ENCODE data around the gene SSR3. TPM values are rescaled to one million over a fixed set of nuclear protein-coding genes. Genes with fewer than 3 reads are reported as not detected.
"Not testable (repeated sequence)": the region's sequence is repeated elsewhere in the genome, so short reads cannot be mapped to it uniquely, and the experiment has no call there.

SSR3 gene
- total RNA-seq, 4 donors from 2014 or later: 50.9 to 91.5 (median 65.3) TPM

DNA sequence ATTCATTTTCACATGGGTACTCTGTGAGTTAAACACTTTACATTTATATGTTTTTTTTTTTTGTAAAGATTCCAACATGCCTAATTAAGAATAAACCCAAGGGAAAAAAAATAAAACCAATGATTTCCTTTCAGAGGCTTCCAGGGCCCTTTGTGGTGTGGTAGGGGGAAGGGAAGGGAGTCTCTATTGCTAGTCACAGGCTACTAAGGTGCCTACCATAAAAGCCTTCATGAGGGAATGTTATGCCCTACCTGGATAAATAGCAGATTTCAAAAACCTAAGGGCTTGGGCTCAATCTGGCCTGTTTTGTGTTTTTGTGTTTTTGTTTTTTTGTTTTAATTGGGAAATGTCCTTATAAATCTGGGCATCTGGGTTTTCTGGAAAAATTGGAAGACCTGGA lies 38.9 kb upstream of the SSR3 start:
- in situ Hi-C loops (cut with MboI; ENCODE audit: low sequenced_read_pairs in 4 of 4) (no loop called here), intact Hi-C loops (cut with DNase I; ENCODE audit: low total_unique reads) (no loop called here)
- Histone ChIP-seq H3K9me3 (no peaks in the 10 kb centered on the region), H3K4me1 (peaks cover 4 to 14% of the 10 kb centered on the region in 2 donors), H3K4me3 (peak overlapping the region; percentile 2 to 41 (median 36)), H3K36me3 (no peaks in the 10 kb centered on the region), H3K27me3 (no peaks in the 10 kb centered on the region), H3K27ac (no peak overlapping the region)
- DNase-seq (no peak), ATAC-seq (no peak)
- TF ChIP-seq, protein P1, sequence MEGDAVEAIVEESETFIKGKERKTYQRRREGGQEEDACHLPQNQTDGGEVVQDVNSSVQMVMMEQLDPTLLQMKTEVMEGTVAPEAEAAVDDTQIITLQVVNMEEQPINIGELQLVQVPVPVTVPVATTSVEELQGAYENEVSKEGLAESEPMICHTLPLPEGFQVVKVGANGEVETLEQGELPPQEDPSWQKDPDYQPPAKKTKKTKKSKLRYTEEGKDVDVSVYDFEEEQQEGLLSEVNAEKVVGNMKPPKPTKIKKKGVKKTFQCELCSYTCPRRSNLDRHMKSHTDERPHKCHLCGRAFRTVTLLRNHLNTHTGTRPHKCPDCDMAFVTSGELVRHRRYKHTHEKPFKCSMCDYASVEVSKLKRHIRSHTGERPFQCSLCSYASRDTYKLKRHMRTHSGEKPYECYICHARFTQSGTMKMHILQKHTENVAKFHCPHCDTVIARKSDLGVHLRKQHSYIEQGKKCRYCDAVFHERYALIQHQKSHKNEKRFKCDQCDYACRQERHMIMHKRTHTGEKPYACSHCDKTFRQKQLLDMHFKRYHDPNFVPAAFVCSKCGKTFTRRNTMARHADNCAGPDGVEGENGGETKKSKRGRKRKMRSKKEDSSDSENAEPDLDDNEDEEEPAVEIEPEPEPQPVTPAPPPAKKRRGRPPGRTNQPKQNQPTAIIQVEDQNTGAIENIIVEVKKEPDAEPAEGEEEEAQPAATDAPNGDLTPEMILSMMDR (IDR thresholded peaks at IDR 0.05 in 4 of 5, conservative IDR thresholded peaks at IDR 0.05 in 1 of 5): no peak
- TF ChIP-seq POLR2A (IDR thresholded peaks at IDR 0.05): no peak

DNA sequence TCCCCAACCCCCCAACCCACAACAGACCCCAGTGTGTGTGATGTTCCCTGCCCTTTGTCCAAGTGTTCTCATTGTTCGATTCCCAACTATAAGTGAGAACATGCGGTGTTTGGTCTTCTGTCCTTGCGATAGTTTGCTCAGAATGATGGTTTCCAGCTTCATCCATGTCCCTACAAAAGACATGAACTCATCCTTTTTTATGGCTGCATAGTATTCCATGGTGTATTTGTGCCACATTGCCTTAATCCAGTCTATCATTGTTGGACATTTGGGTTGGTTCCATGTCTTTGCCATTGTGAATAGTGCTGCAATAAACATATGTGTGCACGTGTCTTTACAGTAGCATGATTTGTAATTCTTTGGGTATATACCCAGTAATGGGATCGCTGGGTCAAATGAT lies 34.9 kb upstream of the SSR3 start:
- in situ Hi-C loops (cut with MboI; ENCODE audit: low sequenced_read_pairs in 4 of 4); H3K27ac ChIP-seq; H3K4me3 ChIP-seq; H3K9me3 ChIP-seq; ATAC-seq; intact Hi-C loops (cut with DNase I; ENCODE audit: low total_unique reads); H3K27me3 ChIP-seq; H3K36me3 ChIP-seq; DNase-seq: not testable (repeated sequence)
- peaks cover 19 to 22% of the 10 kb centered on the region in 2 donors for H3K4me1 ChIP-seq

DNA sequence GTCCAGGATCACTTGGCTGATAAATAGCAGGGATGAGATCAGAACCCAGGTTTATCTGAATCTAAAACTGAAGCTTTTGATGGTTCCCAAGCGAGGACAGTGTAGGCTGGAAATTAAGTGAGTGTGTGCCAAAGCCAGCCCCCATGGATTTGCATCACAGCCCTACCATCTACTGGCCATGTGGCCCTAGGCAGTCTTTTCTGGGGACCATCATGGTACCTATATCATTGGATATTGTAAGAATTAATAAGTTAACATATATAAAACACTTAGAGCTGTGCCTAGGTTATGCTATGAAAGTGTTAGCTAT lies 32.8 kb upstream of the SSR3 start:
- Histone ChIP-seq H3K36me3 (no peaks in the 10 kb centered on the region), H3K9me3 (no peaks in the 10 kb centered on the region), H3K27me3 (no peaks in the 10 kb centered on the region), H3K4me3 (no peak overlapping the region), H3K27ac (no peak overlapping the region), H3K4me1 (peaks cover 11 to 14% of the 10 kb centered on the region in 2 donors)
- DNase-seq (no peak), ATAC-seq (no peak)
- TF ChIP-seq, protein P1 (IDR thresholded peaks at IDR 0.05 in 4 of 5, conservative IDR thresholded peaks at IDR 0.05 in 1 of 5): no peak
- TF ChIP-seq POLR2A (IDR thresholded peaks at IDR 0.05): no peak
- in situ Hi-C loops (cut with MboI; ENCODE audit: low sequenced_read_pairs in 4 of 4): no loop called here
- intact Hi-C loops (cut with DNase I; ENCODE audit: low total_unique reads): no loop called here

DNA sequence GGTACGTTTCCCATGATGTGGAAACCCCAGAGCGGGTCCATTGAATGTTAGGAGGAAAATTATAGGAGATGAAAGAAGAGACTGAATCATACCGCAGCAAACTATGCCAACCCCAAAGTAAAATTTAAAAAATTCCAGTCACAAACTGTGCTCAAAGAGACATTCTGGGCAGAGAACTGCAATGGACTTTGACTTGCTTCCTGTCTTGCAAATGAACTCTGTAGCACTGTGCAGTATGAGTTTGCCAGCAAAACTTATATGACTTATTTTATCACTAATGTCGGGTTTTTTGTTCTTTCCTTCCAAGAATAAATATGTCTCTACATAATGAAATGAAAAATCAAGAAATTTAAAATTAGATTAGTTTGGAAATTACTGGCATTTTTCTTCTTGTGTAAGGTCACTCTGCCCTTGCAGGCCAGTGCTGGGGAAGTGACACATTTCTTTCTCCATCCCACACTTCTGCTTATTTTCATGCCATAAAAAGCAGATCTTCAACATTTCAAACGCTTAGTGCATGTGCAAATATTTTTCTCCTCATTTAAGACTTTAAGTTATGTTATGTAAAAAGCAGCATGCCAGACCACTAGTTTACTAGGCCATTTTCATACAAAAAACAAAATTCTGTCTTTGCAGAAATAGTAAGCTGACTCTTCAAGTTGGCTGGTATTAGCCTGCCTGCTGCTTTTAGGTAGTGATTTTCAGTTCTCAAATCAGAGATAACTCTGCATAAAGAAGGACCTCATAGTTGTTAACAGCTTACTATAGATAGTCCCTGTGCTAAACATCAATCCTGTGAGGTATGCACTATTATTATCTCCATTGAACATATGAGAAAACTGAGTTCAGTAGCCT lies 32.2 kb upstream of the SSR3 start:
- Histone ChIP-seq H3K27me3 (no peaks in the 10 kb centered on the region), H3K36me3 (no peaks in the 10 kb centered on the region), H3K4me3 (no peak overlapping the region), H3K9me3 (no peaks in the 10 kb centered on the region), H3K27ac (no peak overlapping the region), H3K4me1 (peaks cover 11 to 14% of the 10 kb centered on the region in 2 donors)
- TF ChIP-seq POLR2A (IDR thresholded peaks at IDR 0.05): no peak
- TF ChIP-seq, protein P1 (IDR thresholded peaks at IDR 0.05 in 4 of 5, conservative IDR thresholded peaks at IDR 0.05 in 1 of 5): no peak
- intact Hi-C loops (cut with DNase I; ENCODE audit: low total_unique reads) (no loop called here), in situ Hi-C loops (cut with MboI; ENCODE audit: low sequenced_read_pairs in 4 of 4) (no loop called here)
- ATAC-seq: no peak
- DNase-seq: no peak

DNA sequence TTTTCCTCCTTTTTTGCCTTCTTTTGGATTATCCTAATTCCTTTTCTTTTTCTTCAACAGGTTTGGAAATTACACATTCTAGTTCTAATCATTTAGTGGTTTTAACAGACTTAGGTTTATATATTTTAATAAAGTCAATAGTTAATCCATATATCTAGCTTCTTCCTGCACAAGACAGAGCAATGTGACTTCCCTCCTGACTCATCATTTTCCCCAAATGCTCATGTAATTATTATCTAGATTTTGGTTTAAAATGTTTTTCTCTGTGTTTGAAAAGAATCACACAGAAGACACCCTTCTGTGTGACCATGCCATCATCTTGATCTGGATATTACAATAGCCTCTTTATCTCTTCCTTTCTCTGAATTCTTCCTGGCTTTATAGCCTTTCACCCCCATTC lies 28.6 kb upstream of the SSR3 start:
- ATAC-seq: no peak
- H3K4me3 ChIP-seq: no peak overlapping the region
- in situ Hi-C loops (cut with MboI; ENCODE audit: low sequenced_read_pairs in 4 of 4) (no loop called here), intact Hi-C loops (cut with DNase I; ENCODE audit: low total_unique reads) (no loop called here)
- TF ChIP-seq, protein P1 (IDR thresholded peaks at IDR 0.05 in 4 of 5, conservative IDR thresholded peaks at IDR 0.05 in 1 of 5): no peak
- no peak for TF ChIP-seq POLR2A (IDR thresholded peaks at IDR 0.05)
- H3K9me3 ChIP-seq: no peaks in the 10 kb centered on the region
- no peaks in the 10 kb centered on the region for H3K36me3 ChIP-seq
- peaks cover 11 to 14% of the 10 kb centered on the region in 2 donors for H3K4me1 ChIP-seq
- no peak for DNase-seq
- no peak overlapping the region for H3K27ac ChIP-seq
- no peaks in the 10 kb centered on the region for H3K27me3 ChIP-seq
